ENCODE measurements around the gene LHB.
"Not testable (repeated sequence)": the region's sequence is repeated elsewhere in the genome, so short reads cannot be mapped to it uniquely, and the experiment has no call there.

DNA sequence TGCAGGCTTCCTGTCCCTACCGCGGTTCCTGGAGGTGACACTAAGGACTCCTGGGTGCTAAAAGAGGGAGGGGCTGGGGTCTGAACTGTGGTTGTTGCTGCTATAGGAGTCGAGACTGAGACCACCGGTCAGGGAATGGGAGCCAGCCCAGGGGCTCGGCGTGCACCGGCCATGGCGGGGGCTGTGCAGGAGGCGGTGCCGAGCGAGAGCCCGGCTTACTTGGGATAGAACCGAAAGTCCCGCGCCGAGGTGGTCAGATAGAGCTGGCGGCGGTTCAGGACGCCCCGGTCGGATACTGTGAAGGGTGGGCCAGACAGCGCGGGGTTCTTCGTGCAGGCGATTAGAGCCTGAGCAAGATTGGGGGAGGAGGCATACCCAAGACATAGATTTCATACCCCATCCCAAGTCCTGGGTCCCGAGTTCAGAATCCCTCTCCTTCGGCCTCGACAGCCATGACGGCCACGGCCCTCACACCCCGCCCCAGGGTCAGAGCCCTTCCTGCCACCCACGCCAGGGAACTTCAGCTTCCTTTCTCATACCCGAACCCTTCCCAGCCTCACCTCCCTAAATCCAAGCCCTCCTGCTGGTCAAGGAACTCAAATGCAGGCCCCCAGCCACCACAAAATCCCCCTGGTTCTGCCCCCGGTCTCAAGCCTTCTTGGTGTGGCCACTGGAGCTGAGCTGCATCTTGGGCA lies 40.2 kb upstream of the LHB start:
- TF ChIP-seq, protein P1, sequence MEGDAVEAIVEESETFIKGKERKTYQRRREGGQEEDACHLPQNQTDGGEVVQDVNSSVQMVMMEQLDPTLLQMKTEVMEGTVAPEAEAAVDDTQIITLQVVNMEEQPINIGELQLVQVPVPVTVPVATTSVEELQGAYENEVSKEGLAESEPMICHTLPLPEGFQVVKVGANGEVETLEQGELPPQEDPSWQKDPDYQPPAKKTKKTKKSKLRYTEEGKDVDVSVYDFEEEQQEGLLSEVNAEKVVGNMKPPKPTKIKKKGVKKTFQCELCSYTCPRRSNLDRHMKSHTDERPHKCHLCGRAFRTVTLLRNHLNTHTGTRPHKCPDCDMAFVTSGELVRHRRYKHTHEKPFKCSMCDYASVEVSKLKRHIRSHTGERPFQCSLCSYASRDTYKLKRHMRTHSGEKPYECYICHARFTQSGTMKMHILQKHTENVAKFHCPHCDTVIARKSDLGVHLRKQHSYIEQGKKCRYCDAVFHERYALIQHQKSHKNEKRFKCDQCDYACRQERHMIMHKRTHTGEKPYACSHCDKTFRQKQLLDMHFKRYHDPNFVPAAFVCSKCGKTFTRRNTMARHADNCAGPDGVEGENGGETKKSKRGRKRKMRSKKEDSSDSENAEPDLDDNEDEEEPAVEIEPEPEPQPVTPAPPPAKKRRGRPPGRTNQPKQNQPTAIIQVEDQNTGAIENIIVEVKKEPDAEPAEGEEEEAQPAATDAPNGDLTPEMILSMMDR (IDR thresholded peaks at IDR 0.05 in 4 of 5, conservative IDR thresholded peaks at IDR 0.05 in 1 of 5) = not testable (repeated sequence)
- not testable (repeated sequence) for TF ChIP-seq POLR2A (IDR thresholded peaks at IDR 0.05)
